ENCODE results near the gene KIRREL3.

Gene KIRREL3

GRCh38 chr11:126821827-126822226, 178.7 kb downstream of the KIRREL3 start:
- DNase-seq, result no peak

- DNase-seq, result no peak
Measured at GRCh38 chr11:126819194-126819593, 181.4 kb downstream of the KIRREL3 start.

- no peak for DNase-seq
Measured at GRCh38 chr11:126817523-126818450, 182.8 kb downstream of the KIRREL3 start.

GRCh38 chr11:126817096-126817495, 183.5 kb downstream of the KIRREL3 start:
- no peak for DNase-seq

GRCh38 chr11:126816645-126817044, 183.9 kb downstream of the KIRREL3 start:
- no peak for DNase-seq

- no peak for DNase-seq
Measured at GRCh38 chr11:126815111-126815510, 185.5 kb downstream of the KIRREL3 start.

GRCh38 chr11:126810776-126811175, 189.8 kb downstream of the KIRREL3 start:
- DNase-seq, result no peak

GRCh38 chr11:126809514-126810289, 190.9 kb downstream of the KIRREL3 start:
- no peak for DNase-seq

- no peak for DNase-seq
Measured at GRCh38 chr11:126808836-126809235, 191.7 kb downstream of the KIRREL3 start.

- DNase-seq, result no peak
Measured at GRCh38 chr11:126808296-126808695, 192.3 kb downstream of the KIRREL3 start.

GRCh38 chr11:126805870-126806269, 194.7 kb downstream of the KIRREL3 start:
- DNase-seq, result no peak

- DNase-seq, result no peak
Measured at GRCh38 chr11:126804363-126804762, 196.2 kb downstream of the KIRREL3 start.

- DNase-seq, result no peak
Measured at GRCh38 chr11:126800009-126800408, 200.6 kb downstream of the KIRREL3 start.

- DNase-seq, result no peak
Measured at GRCh38 chr11:126797457-126798169, 203.0 kb downstream of the KIRREL3 start.

GRCh38 chr11:126793596-126793995, 207.0 kb downstream of the KIRREL3 start:
- no peak for DNase-seq

- DNase-seq, result no peak
Measured at GRCh38 chr11:126791991-126792390, 208.6 kb downstream of the KIRREL3 start.

- DNase-seq, result no peak
Measured at GRCh38 chr11:126791446-126791845, 209.1 kb downstream of the KIRREL3 start.

- no peak for DNase-seq
Measured at GRCh38 chr11:126790550-126791081, 210.0 kb downstream of the KIRREL3 start.

- DNase-seq, result no peak
Measured at GRCh38 chr11:126782810-126783209, 217.8 kb downstream of the KIRREL3 start.

GRCh38 chr11:126781942-126782341, 218.6 kb downstream of the KIRREL3 start:
- DNase-seq, result no peak

- DNase-seq, result no peak
Measured at GRCh38 chr11:126776119-126776518, 224.5 kb downstream of the KIRREL3 start.

GRCh38 chr11:126772267-126772666, 228.3 kb downstream of the KIRREL3 start:
- DNase-seq, result no peak

GRCh38 chr11:126768702-126769101, 231.9 kb downstream of the KIRREL3 start:
- DNase-seq, result no peak
